ENCODE measurements around the gene CACNB4.

GRCh38 chr2:151886241-151886640 lies 212.6 kb downstream of the CACNB4 start:
- no peak for TF ChIP-seq NRF1 (IDR thresholded peaks at IDR 0.05; ENCODE audit: low read depth, low read length)
- no peak for TF ChIP-seq CTCF (IDR thresholded peaks at IDR 0.05)
- TF ChIP-seq CHD2 (IDR thresholded peaks at IDR 0.05; ENCODE audit: low read length, partially characterized antibody), result no peak
- TF ChIP-seq EZH2phosphoT487 (IDR thresholded peaks at IDR 0.05; ENCODE audit: borderline replicate concordance, low read depth), result no peak
- TF ChIP-seq EP300 (IDR thresholded peaks at IDR 0.05; ENCODE audit: borderline replicate concordance in 1 of 2, low read depth in 1 of 2, low read length in 1 of 2), result no peak
- TF ChIP-seq ZBTB33 (IDR thresholded peaks at IDR 0.05; ENCODE audit: borderline replicate concordance, low read depth), result no peak
- TF ChIP-seq RFX5 (IDR thresholded peaks at IDR 0.05; ENCODE audit: low read length), result no peak
- TF ChIP-seq RAD21 (IDR thresholded peaks at IDR 0.05; ENCODE audit: low read length), result no peak
- no peak for TF ChIP-seq SMC3 (IDR thresholded peaks at IDR 0.05; ENCODE audit: low read depth, low read length)

All from SK-N-SH (cell line).